ENCODE data around the gene CLCN6. TPM values are rescaled to one million over a fixed set of nuclear protein-coding genes. Genes with fewer than 3 reads are reported as not detected.

Gene CLCN6
- total RNA-seq, 4 donors from 2014 or later, result 14.4 to 20.4 (median 18.0) TPM

GRCh38 chr1:11795238-11795890, 10.6 kb upstream of the CLCN6 start:
- TF ChIP-seq, protein P1, sequence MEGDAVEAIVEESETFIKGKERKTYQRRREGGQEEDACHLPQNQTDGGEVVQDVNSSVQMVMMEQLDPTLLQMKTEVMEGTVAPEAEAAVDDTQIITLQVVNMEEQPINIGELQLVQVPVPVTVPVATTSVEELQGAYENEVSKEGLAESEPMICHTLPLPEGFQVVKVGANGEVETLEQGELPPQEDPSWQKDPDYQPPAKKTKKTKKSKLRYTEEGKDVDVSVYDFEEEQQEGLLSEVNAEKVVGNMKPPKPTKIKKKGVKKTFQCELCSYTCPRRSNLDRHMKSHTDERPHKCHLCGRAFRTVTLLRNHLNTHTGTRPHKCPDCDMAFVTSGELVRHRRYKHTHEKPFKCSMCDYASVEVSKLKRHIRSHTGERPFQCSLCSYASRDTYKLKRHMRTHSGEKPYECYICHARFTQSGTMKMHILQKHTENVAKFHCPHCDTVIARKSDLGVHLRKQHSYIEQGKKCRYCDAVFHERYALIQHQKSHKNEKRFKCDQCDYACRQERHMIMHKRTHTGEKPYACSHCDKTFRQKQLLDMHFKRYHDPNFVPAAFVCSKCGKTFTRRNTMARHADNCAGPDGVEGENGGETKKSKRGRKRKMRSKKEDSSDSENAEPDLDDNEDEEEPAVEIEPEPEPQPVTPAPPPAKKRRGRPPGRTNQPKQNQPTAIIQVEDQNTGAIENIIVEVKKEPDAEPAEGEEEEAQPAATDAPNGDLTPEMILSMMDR (IDR thresholded peaks at IDR 0.05), result no peak
- DNase-seq (ENCODE audit: low spot score) (no peak), ATAC-seq (ENCODE audit: low FRiP score) (no peak)

- TF ChIP-seq, protein P1 (IDR thresholded peaks at IDR 0.05), result no peak
Observed at GRCh38 chr1:11796036-11796828, 9.8 kb upstream of the CLCN6 start.

GRCh38 chr1:11797525-11798216, 8.3 kb upstream of the CLCN6 start:
- peak; percentile 45 for ATAC-seq (ENCODE audit: low FRiP score)

More at GRCh38 chr1:11796036-11796828, 9.8 kb upstream of the CLCN6 start:
- DNase-seq (ENCODE audit: low spot score) (no peak), ATAC-seq (ENCODE audit: low FRiP score) (peak; percentile 20)

GRCh38 chr1:11799099-11799498, 6.9 kb upstream of the CLCN6 start:
- ATAC-seq (ENCODE audit: low FRiP score) (no peak), DNase-seq (ENCODE audit: low spot score) (no peak)
- TF ChIP-seq, protein P1 (IDR thresholded peaks at IDR 0.05), result no peak

More at GRCh38 chr1:11797525-11798216, 8.3 kb upstream of the CLCN6 start:
- DNase-seq (ENCODE audit: low spot score), result no peak
- TF ChIP-seq, protein P1 (IDR thresholded peaks at IDR 0.05), result no peak

DNA sequence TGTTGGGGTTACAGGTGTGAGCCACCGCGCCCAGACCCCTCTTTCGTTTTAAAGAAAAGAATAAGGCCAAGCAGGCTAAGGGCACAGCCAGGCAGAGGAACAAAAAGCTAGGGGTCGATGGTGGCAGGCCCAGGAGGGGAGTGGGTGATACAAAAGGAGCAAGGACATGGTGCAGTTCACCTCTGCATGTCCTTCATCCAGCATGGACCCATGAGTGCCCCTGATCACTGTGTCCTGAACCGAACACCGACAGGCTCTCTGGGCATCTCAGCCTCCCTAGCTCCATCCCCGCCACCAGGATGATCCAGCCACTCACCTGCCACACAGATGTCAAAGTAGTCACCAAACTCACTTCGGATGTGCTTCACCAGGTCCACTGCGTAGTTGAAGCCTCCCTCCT, 6.1 kb upstream of the CLCN6 start:
- TF ChIP-seq, protein P1 (IDR thresholded peaks at IDR 0.05), result no peak
- ATAC-seq (ENCODE audit: low FRiP score), result no peak
- DNase-seq (ENCODE audit: low spot score), result no peak

- TF ChIP-seq, protein P1 (IDR thresholded peaks at IDR 0.05), result no peak
- DNase-seq (ENCODE audit: low spot score), result no peak
- no peak for ATAC-seq (ENCODE audit: low FRiP score)
Observed at GRCh38 chr1:11800391-11800755, 5.6 kb upstream of the CLCN6 start.
